ENCODE results near the gene CLIC6. TPM values are rescaled to one million over a fixed set of nuclear protein-coding genes. Genes with fewer than 3 reads are reported as not detected.
"Not testable (repeated sequence)": the region's sequence is repeated elsewhere in the genome, so short reads cannot be mapped to it uniquely, and the experiment has no call there.

The CLIC6 gene
- total RNA-seq, 1 experiment from 2014 or later, result not detected

- no peak for DNase-seq (ENCODE audit: low read depth)
- in situ Hi-C loops (cut with HindIII; ENCODE audit: low pct_unique_long_range_greater_than_20kb, low sequenced_read_pairs), result no loop called here
These were observed 37.5 kb downstream of the CLIC6 start for GRCh38 chr21:34706337-34706736.

GRCh38 chr21:34707876-34708325 lies 39.1 kb downstream of the CLIC6 start:
- in situ Hi-C loops (cut with HindIII; ENCODE audit: low pct_unique_long_range_greater_than_20kb, low sequenced_read_pairs), result no loop called here
- DNase-seq (ENCODE audit: low read depth), result no peak

- in situ Hi-C loops (cut with HindIII; ENCODE audit: low pct_unique_long_range_greater_than_20kb, low sequenced_read_pairs), result no loop called here
These were observed 44.8 kb downstream of the CLIC6 start for GRCh38 chr21:34713621-34714020.

GRCh38 chr21:34715518-34715917 lies 46.7 kb downstream of the CLIC6 start:
- in situ Hi-C loops (cut with HindIII; ENCODE audit: low pct_unique_long_range_greater_than_20kb, low sequenced_read_pairs), result no loop called here
- DNase-seq (ENCODE audit: low read depth), result no peak

More at GRCh38 chr21:34713621-34714020, 44.8 kb downstream of the CLIC6 start:
- DNase-seq (ENCODE audit: low read depth), result no peak

GRCh38 chr21:34715985-34716596 lies 47.3 kb downstream of the CLIC6 start:
- in situ Hi-C loops (cut with HindIII; ENCODE audit: low pct_unique_long_range_greater_than_20kb, low sequenced_read_pairs), result no loop called here
- no peak for DNase-seq (ENCODE audit: low read depth)

GRCh38 chr21:34718529-34718928 lies 49.7 kb downstream of the CLIC6 start:
- in situ Hi-C loops (cut with HindIII; ENCODE audit: low pct_unique_long_range_greater_than_20kb, low sequenced_read_pairs), result not testable (repeated sequence)

GRCh38 chr21:34722684-34723300 lies 54.0 kb downstream of the CLIC6 start:
- peak; percentile 26 for DNase-seq (ENCODE audit: low read depth)
- in situ Hi-C loops (cut with HindIII; ENCODE audit: low pct_unique_long_range_greater_than_20kb, low sequenced_read_pairs), result no loop called here

More at GRCh38 chr21:34718529-34718928, 49.7 kb downstream of the CLIC6 start:
- DNase-seq (ENCODE audit: low read depth), result not testable (repeated sequence)

- no peak for DNase-seq (ENCODE audit: low read depth)
- in situ Hi-C loops (cut with HindIII; ENCODE audit: low pct_unique_long_range_greater_than_20kb, low sequenced_read_pairs), result no loop called here
These were observed 55.5 kb downstream of the CLIC6 start for GRCh38 chr21:34724131-34724856.

- no peak for DNase-seq (ENCODE audit: low read depth)
- in situ Hi-C loops (cut with HindIII; ENCODE audit: low pct_unique_long_range_greater_than_20kb, low sequenced_read_pairs), result no loop called here
These were observed 56.0 kb downstream of the CLIC6 start for GRCh38 chr21:34724857-34725195.

GRCh38 chr21:34726627-34727337 lies 58.0 kb downstream of the CLIC6 start:
- DNase-seq (ENCODE audit: low read depth), result no peak
- in situ Hi-C loops (cut with HindIII; ENCODE audit: low pct_unique_long_range_greater_than_20kb, low sequenced_read_pairs), result no loop called here

GRCh38 chr21:34728479-34728878 lies 59.7 kb downstream of the CLIC6 start:
- no peak for DNase-seq (ENCODE audit: low read depth)
- in situ Hi-C loops (cut with HindIII; ENCODE audit: low pct_unique_long_range_greater_than_20kb, low sequenced_read_pairs), result no loop called here

GRCh38 chr21:34730194-34730593 lies 61.4 kb downstream of the CLIC6 start:
- no peak for DNase-seq (ENCODE audit: low read depth)
- in situ Hi-C loops (cut with HindIII; ENCODE audit: low pct_unique_long_range_greater_than_20kb, low sequenced_read_pairs), result no loop called here

- no peak for DNase-seq (ENCODE audit: low read depth)
- in situ Hi-C loops (cut with HindIII; ENCODE audit: low pct_unique_long_range_greater_than_20kb, low sequenced_read_pairs), result no loop called here
These were observed 62.1 kb downstream of the CLIC6 start for GRCh38 chr21:34730756-34731445.

GRCh38 chr21:34732388-34732821 lies 63.6 kb downstream of the CLIC6 start:
- in situ Hi-C loops (cut with HindIII; ENCODE audit: low pct_unique_long_range_greater_than_20kb, low sequenced_read_pairs), result no loop called here
- no peak for DNase-seq (ENCODE audit: low read depth)

- DNase-seq (ENCODE audit: low read depth), result no peak
- in situ Hi-C loops (cut with HindIII; ENCODE audit: low pct_unique_long_range_greater_than_20kb, low sequenced_read_pairs), result no loop called here
These were observed 65.1 kb downstream of the CLIC6 start for GRCh38 chr21:34733852-34734251.

- in situ Hi-C loops (cut with HindIII; ENCODE audit: low pct_unique_long_range_greater_than_20kb, low sequenced_read_pairs), result no loop called here
- DNase-seq (ENCODE audit: low read depth), result no peak
These were observed 65.9 kb downstream of the CLIC6 start for GRCh38 chr21:34734696-34735095.

GRCh38 chr21:34736116-34736874 lies 67.5 kb downstream of the CLIC6 start:
- DNase-seq (ENCODE audit: low read depth), result no peak
- in situ Hi-C loops (cut with HindIII; ENCODE audit: low pct_unique_long_range_greater_than_20kb, low sequenced_read_pairs), result no loop called here

GRCh38 chr21:34737115-34737514 lies 68.3 kb downstream of the CLIC6 start:
- DNase-seq (ENCODE audit: low read depth), result peak; percentile 10
- in situ Hi-C loops (cut with HindIII; ENCODE audit: low pct_unique_long_range_greater_than_20kb, low sequenced_read_pairs), result no loop called here
